HL-60 (cell line): ENCODE measurements around the gene TMCC3.
"Not testable (repeated sequence)": the region's sequence is repeated elsewhere in the genome, so short reads cannot be mapped to it uniquely, and the experiment has no call there.

Experiments
- DNase-seq, 2 experiments: peaks; one replicate each; pipeline ENCODE4 v3.0.0-alpha.2; 2010 to 2020; ENCODE audit warnings: low read depth in 1 of 2, low spot score in 1 of 2
- H3K27ac ChIP-seq: fragments of 250-450 bp; sonication (Bioruptor Pico); replicated peaks from 2 replicates; pipeline ENCODE4 v1.5.1; 2020; ENCODE audit warnings: mild to moderate bottlenecking, moderate library complexity
- H3K27me3 ChIP-seq: fragments of 250-450 bp; sonication (Bioruptor Pico); 2 replicates; pipeline ENCODE4 v1.5.1; 2021; ENCODE audit warnings: mild to moderate bottlenecking, moderate library complexity; ENCODE audit not compliant: insufficient read depth, poor library complexity, severe bottlenecking
- H3K4me3 ChIP-seq: replicated peaks from 2 replicates; pipeline ENCODE4 v1.5.1; 2011; ENCODE audit warnings: mild to moderate bottlenecking, control low read depth, low read length; ENCODE audit not compliant: insufficient read depth
- GABPA ChIP-seq: IDR thresholded peaks from 2 replicates; pipeline ENCODE4 v1.6.1; 2012; ENCODE audit warnings: low read depth
- POLR2AphosphoS5 ChIP-seq: IDR thresholded peaks from 2 replicates; pipeline ENCODE4 v1.6.1; 2012; ENCODE audit warnings: low read depth
- REST ChIP-seq: IDR thresholded peaks from 2 replicates; pipeline ENCODE4 v1.6.1; 2012; ENCODE audit warnings: low read depth; ENCODE audit not compliant: insufficient replicate concordance
- SPI1 ChIP-seq: IDR thresholded peaks from 2 replicates; pipeline ENCODE4 v1.6.1; 2012; ENCODE audit warnings: low read depth, mild to moderate bottlenecking, borderline replicate concordance
- TF ChIP-seq, protein P1 (sequence below): IDR thresholded peaks from one replicate; pipeline ENCODE4 v1.5.1; 2011; ENCODE audit warnings: low read length, control low read depth, inconsistent platforms; ENCODE audit not compliant: insufficient read depth

TMCC3 gene

DNA sequence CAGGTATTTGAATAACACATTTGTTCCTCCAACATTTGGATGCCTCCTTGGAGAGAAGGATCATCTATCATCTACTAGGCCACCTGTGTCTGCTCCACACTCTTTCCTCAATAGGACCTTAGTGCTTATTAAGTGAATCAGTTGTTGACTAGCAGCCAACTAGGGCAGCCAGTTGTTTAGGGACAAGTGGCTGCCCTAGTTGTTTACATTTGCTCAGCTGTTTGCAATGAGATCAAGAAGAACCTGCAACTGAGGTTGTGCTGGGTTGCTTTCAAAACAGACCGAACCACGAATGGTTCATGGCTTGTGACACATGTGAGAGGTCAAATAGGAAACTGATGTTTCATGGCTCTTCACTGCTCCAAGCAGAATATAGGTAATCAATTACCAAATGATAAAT is 53.8 kb downstream of the TMCC3 start:
- no peak for TF ChIP-seq POLR2AphosphoS5
- no peak for TF ChIP-seq SPI1
- TF ChIP-seq REST = no peak
- TF ChIP-seq GABPA = no peak
- TF ChIP-seq, protein P1, sequence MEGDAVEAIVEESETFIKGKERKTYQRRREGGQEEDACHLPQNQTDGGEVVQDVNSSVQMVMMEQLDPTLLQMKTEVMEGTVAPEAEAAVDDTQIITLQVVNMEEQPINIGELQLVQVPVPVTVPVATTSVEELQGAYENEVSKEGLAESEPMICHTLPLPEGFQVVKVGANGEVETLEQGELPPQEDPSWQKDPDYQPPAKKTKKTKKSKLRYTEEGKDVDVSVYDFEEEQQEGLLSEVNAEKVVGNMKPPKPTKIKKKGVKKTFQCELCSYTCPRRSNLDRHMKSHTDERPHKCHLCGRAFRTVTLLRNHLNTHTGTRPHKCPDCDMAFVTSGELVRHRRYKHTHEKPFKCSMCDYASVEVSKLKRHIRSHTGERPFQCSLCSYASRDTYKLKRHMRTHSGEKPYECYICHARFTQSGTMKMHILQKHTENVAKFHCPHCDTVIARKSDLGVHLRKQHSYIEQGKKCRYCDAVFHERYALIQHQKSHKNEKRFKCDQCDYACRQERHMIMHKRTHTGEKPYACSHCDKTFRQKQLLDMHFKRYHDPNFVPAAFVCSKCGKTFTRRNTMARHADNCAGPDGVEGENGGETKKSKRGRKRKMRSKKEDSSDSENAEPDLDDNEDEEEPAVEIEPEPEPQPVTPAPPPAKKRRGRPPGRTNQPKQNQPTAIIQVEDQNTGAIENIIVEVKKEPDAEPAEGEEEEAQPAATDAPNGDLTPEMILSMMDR = no peak
- DNase-seq = no peak
- H3K4me3 ChIP-seq = no peak overlapping the region
- no peak overlapping the region for H3K27ac ChIP-seq
- H3K27me3 ChIP-seq = peaks cover 2% of the 10 kb centered on the region

GRCh38 chr12:94595152-94595551 is 55.2 kb downstream of the TMCC3 start:
- TF ChIP-seq, protein P1 = no peak
- no peak for TF ChIP-seq REST
- TF ChIP-seq GABPA = no peak
- TF ChIP-seq SPI1 = no peak
- TF ChIP-seq POLR2AphosphoS5 = no peak
- DNase-seq = no peak
- H3K27ac ChIP-seq = no peak overlapping the region
- H3K27me3 ChIP-seq = peaks cover 2% of the 10 kb centered on the region
- H3K4me3 ChIP-seq = no peak overlapping the region

- Histone ChIP-seq H3K27me3 (peaks cover 2% of the 10 kb centered on the region), H3K4me3 (no peak overlapping the region), H3K27ac (no peak overlapping the region)
- DNase-seq = no peak
- TF ChIP-seq, protein P1 = no peak
- TF ChIP-seq SPI1 = no peak
Observed at GRCh38 chr12:94594443-94594825, 55.9 kb downstream of the TMCC3 start.

GRCh38 chr12:94593822-94594442 is 56.4 kb downstream of the TMCC3 start:
- TF ChIP-seq SPI1 = no peak
- no peak for TF ChIP-seq REST
- no peak for TF ChIP-seq GABPA
- TF ChIP-seq, protein P1 = no peak
- no peak for TF ChIP-seq POLR2AphosphoS5
- Histone ChIP-seq H3K27ac (no peak overlapping the region), H3K4me3 (no peak overlapping the region), H3K27me3 (peaks cover 2% of the 10 kb centered on the region)
- peak in 1 of 2 experiments; percentile 2 for DNase-seq

DNA sequence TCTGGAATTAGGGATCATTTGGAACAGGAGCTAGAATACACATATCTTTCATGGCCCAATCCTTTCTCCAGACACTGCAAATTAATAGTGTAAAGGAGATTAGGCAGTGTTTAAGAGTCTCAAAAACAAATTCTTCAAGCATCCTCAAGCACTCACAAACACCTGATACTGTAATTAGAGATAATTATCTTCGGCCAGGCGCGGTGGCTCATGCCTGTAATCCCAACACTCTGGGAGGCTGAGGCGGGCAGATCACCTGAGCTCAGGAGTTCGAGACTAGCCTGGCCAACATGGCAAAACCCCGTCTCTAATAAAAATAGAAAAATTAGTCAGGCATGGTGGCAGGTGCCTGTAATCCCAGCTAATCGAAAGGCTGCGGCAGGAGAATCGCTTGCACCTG is 57.6 kb downstream of the TMCC3 start:
- DNase-seq, H3K27me3 ChIP-seq, H3K4me3 ChIP-seq, H3K27ac ChIP-seq: not testable (repeated sequence)
